GM19099 (cell line): ENCODE results near the gene GRIP2.

Experiments
- POLR2A ChIP-seq: IDR thresholded peaks from 3 replicates; pipeline ENCODE4 v1.6.1; 2011; ENCODE audit warnings: low read depth; ENCODE audit not compliant: insufficient read length; ENCODE audit errors: extremely low read depth

Gene GRIP2

GRCh38 chr3:14537590-14538450 is 2.3 kb downstream of the GRIP2 start:
- no peak for TF ChIP-seq POLR2A

- TF ChIP-seq POLR2A: no peak
These were observed 3.1 kb downstream of the GRIP2 start for GRCh38 chr3:14536837-14537589.

- TF ChIP-seq POLR2A: no peak
These were observed 3.9 kb downstream of the GRIP2 start for GRCh38 chr3:14536055-14536815.

- no peak for TF ChIP-seq POLR2A
These were observed 4.5 kb downstream of the GRIP2 start for GRCh38 chr3:14535616-14536015.

GRCh38 chr3:14534516-14535191 is 5.5 kb downstream of the GRIP2 start:
- TF ChIP-seq POLR2A: no peak

GRCh38 chr3:14533457-14533958 is 6.6 kb downstream of the GRIP2 start:
- no peak for TF ChIP-seq POLR2A

- TF ChIP-seq POLR2A: no peak
These were observed 7.3 kb downstream of the GRIP2 start for GRCh38 chr3:14532691-14533456.

- TF ChIP-seq POLR2A: no peak
These were observed 8.2 kb downstream of the GRIP2 start for GRCh38 chr3:14531856-14532395.

- TF ChIP-seq POLR2A: no peak
These were observed 12.1 kb downstream of the GRIP2 start for GRCh38 chr3:14528081-14528480.

GRCh38 chr3:14525685-14526631 is 14.2 kb downstream of the GRIP2 start:
- no peak for TF ChIP-seq POLR2A

- no peak for TF ChIP-seq POLR2A
These were observed 15.1 kb downstream of the GRIP2 start for GRCh38 chr3:14524920-14525660.

- no peak for TF ChIP-seq POLR2A
These were observed 15.8 kb downstream of the GRIP2 start for GRCh38 chr3:14524311-14524711.
